GM12873 (cell line): Measurements from ENCODE around the gene C6orf15.

Experiments used
- TF ChIP-seq, protein P1 (sequence below): IDR thresholded peaks from 2 replicates; pipeline ENCODE4 v1.5.1; 2012; ENCODE audit warnings: low read depth, mild to moderate bottlenecking, moderate library complexity, low read length, control low read depth; ENCODE audit not compliant: insufficient read depth; ENCODE audit errors: missing control alignments

C6orf15 gene

DNA sequence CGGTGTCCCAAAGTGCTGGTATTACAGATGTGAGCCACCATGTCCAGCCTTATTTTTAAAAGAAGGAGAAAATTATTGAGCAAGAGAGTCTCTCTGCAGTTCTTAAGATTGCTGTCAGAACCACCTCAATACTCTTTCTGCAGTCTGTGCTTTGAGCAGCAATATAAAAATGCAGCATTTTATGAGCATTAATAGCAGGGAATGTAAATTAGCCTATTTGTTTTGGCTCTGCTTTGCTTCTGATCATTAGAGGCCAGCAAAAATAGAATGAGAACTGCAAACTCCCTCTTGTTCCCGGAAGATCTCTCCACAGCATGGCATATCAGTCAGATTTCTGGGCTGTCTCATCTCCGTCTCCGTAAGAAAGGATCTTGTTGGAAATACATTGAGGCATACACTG, 35.8 kb downstream of the C6orf15 start:
- TF ChIP-seq, protein P1, sequence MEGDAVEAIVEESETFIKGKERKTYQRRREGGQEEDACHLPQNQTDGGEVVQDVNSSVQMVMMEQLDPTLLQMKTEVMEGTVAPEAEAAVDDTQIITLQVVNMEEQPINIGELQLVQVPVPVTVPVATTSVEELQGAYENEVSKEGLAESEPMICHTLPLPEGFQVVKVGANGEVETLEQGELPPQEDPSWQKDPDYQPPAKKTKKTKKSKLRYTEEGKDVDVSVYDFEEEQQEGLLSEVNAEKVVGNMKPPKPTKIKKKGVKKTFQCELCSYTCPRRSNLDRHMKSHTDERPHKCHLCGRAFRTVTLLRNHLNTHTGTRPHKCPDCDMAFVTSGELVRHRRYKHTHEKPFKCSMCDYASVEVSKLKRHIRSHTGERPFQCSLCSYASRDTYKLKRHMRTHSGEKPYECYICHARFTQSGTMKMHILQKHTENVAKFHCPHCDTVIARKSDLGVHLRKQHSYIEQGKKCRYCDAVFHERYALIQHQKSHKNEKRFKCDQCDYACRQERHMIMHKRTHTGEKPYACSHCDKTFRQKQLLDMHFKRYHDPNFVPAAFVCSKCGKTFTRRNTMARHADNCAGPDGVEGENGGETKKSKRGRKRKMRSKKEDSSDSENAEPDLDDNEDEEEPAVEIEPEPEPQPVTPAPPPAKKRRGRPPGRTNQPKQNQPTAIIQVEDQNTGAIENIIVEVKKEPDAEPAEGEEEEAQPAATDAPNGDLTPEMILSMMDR, result no peak

DNA sequence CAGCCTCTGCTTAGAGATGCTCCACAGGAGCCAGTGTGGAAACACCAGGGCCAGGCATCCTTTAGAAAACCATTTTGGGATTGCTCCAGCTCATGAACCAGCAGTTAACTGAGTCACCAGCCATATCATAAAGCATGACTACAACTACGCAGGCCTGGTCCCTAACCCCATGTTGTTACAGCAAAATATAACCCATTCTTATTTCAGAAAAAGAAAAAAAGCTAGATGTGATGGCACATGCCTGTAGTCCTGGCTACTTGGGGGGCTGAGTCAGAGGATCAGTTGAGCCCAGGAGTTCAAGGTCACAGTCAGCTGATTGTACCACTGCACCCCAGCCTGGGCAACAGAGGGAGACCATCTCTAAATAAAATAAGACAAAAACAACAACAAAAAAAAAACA, 36.8 kb downstream of the C6orf15 start:
- TF ChIP-seq, protein P1, result no peak

DNA sequence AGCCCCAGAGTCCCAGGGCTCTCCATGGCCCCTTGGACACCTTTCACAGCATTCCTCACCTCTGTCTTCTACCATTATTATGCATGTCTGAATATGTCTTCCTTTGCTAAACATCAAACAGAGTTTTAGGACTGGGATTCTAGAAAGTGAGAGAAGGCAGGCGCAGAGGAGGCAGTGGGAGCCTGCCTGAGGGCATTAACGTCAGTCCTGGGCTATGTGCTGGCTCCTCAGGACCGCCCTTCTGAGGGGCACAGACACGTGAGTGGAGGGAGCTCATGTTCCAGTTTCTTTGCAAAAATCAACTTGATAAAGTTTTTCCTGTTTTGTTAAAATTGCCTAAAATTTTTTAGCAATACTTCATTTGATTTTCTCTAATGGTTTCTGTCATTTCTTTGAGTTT, 38.0 kb downstream of the C6orf15 start:
- TF ChIP-seq, protein P1, result no peak

DNA sequence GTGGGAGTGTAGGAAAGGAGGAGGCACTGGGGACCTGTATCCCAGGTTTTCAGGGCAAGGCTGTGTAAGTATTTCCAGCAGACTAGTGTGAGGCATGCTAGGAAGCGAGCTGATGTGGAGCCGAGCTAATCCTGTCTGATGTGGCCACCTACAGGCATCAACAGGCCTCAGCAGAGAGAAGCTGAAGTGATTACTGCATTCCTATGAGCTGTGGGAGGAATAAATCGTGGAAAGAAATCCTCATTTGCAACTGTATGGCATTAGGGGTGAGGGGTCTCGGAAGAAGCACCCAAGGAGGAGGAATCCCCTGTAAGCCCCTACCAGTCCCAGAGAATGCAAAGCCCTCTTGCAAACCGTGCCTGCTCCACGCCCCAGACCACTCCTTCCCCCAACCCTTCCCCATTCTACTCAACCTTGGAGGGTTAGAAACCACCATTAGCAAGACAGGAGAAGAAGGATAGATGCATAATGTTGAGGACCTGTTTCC, 41.6 kb downstream of the C6orf15 start:
- TF ChIP-seq, protein P1, result peak; percentile 59

DNA sequence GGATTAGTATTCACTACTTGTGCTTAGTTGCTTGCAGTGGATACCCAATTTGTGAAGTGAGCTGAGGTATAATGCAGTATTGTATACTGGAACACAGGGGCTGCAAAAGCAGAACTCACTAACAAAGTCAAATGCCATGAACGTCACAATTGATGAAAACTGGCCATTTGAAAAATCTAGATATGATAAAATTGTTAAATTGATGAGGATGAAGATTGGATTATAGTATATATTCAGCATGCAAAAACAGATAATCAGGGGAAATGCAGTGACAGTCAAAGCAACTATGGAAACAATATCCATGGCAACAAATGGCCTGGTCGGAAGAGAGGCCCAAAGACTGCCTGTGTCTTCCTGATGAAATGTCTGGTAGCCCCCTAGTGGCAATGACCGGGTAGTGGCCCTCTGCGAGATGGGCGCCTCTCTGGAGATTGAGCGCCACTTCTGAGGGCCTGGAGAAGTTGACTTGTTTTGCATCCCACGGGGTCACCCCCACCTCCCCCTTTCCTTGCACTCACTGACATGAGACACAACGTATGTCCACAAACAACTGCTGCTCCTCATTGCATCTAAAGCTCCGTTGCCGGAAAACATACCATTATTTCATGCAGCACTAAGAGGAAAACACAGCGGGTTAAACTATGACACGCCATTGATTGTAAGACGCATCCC, 43.6 kb downstream of the C6orf15 start:
- TF ChIP-seq, protein P1, result peak; percentile 96

DNA sequence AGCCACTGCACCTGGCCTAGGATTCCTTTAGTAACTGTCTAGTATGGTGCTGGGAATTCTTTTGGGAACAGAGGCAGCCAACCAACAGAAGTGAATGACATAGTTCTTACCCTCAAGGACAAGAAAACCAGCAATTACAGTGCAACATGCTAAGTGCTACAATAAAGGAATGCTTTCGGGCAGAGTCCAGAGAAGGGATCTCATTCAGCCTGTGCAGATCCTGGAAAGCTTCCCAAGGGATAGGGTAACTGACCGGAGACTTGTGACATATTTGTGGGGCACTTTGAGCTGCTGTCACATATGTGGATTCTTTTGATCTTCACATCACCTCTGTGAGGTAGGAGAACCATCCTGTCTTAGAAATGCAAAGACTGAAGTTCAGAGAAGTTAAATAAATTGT, 46.8 kb downstream of the C6orf15 start:
- TF ChIP-seq, protein P1, result no peak

DNA sequence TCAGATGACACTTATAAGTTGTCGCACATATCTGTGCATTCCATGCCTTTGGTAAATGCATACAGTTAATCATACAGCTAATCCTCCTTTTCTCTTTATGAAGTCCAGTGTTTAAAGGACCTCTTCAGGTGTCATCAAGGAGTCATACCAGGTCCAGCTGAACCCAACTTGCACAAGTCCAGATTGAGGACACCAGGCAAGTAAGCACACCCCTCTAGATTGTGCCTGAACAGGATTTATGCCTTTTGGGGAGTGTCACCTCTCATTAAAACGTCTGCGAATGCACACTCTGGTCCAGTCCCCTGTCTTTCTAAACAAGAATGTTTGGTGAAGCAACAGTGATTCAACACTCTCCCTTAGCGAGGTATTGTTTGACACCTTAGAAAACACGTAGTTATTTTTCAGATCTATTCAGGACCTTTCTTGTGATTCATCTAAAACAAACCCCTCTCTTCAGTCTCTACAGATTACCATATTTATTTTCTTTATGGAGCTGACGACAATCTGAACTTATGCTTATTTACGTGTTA, 48.4 kb downstream of the C6orf15 start:
- TF ChIP-seq, protein P1, result no peak
